Stimulated activated CD8-positive, alpha-beta memory T cell treated with anti-CD3 and anti-CD28 coated beads, Interleukin-12 subunit alpha, Interleukin-12 subunit beta, amount 100 ng/mL, for 24 hours (primary cell): ENCODE measurements around the gene KCNAB1.
A peak's percentile ranks its signal among the peaks of the same experiment; 100 is the strongest.
"Not testable (repeated sequence)": the region's sequence is repeated elsewhere in the genome, so short reads cannot be mapped to it uniquely, and the experiment has no call there.

Experiments
- DNase-seq: peaks from one replicate; pipeline ENCODE4 v3.0.0-alpha.2; 2020; ENCODE audit errors: extremely low read depth

Gene KCNAB1

GRCh38 chr3:156137397-156137796, 17.0 kb downstream of the KCNAB1 start:
- DNase-seq: not testable (repeated sequence)

GRCh38 chr3:156140001-156140595, 19.7 kb downstream of the KCNAB1 start:
- no peak for DNase-seq

- DNase-seq: no peak
These were observed 22.3 kb downstream of the KCNAB1 start for GRCh38 chr3:156142702-156143101.

- DNase-seq: no peak
These were observed 22.8 kb downstream of the KCNAB1 start for GRCh38 chr3:156143136-156143535.

- no peak for DNase-seq
These were observed 23.7 kb downstream of the KCNAB1 start for GRCh38 chr3:156144060-156144459.

- no peak for DNase-seq
These were observed 25.5 kb downstream of the KCNAB1 start for GRCh38 chr3:156145866-156146265.

GRCh38 chr3:156148345-156148945, 28.1 kb downstream of the KCNAB1 start:
- no peak for DNase-seq

GRCh38 chr3:156148946-156149381, 28.6 kb downstream of the KCNAB1 start:
- DNase-seq: no peak

- no peak for DNase-seq
These were observed 29.5 kb downstream of the KCNAB1 start for GRCh38 chr3:156149876-156150275.

GRCh38 chr3:156150434-156151066, 30.2 kb downstream of the KCNAB1 start:
- no peak for DNase-seq

GRCh38 chr3:156151824-156152428, 31.5 kb downstream of the KCNAB1 start:
- peak; percentile 15 for DNase-seq

- no peak for DNase-seq
These were observed 38.4 kb downstream of the KCNAB1 start for GRCh38 chr3:156158656-156159295.

GRCh38 chr3:156160647-156161046, 40.3 kb downstream of the KCNAB1 start:
- no peak for DNase-seq

- DNase-seq: no peak
These were observed 40.8 kb downstream of the KCNAB1 start for GRCh38 chr3:156161172-156161571.

- DNase-seq: no peak
These were observed 43.5 kb downstream of the KCNAB1 start for GRCh38 chr3:156163848-156164247.

GRCh38 chr3:156166808-156167207, 46.4 kb downstream of the KCNAB1 start:
- DNase-seq: no peak

GRCh38 chr3:156170571-156170970, 50.2 kb downstream of the KCNAB1 start:
- DNase-seq: no peak

GRCh38 chr3:156171281-156172267, 51.2 kb downstream of the KCNAB1 start:
- DNase-seq: no peak

GRCh38 chr3:156172536-156172935, 52.2 kb downstream of the KCNAB1 start:
- DNase-seq: no peak

- no peak for DNase-seq
These were observed 54.0 kb downstream of the KCNAB1 start for GRCh38 chr3:156174229-156174847.

GRCh38 chr3:156175570-156175969, 55.2 kb downstream of the KCNAB1 start:
- no peak for DNase-seq
